Vagina (tissue), 2 donors: ENCODE data around the gene MEIS1.

ENCODE experiments used
- CTCF ChIP-seq, 3 experiments: fragments of 450-650 bp in 2 of 3; fragments of 200-600 bp in 1 of 3; sonication (generic) in 1 of 3; IDR thresholded peaks; one replicate each; pipeline ENCODE4 v1.5.1; 2017 to 2019; ENCODE audit warnings: antibody characterized with exemption in 3 of 3, mild to moderate bottlenecking in 2 of 3, moderate library complexity in 2 of 3
- POLR2A ChIP-seq, 2 donors: fragments of 450-650 bp; IDR thresholded peaks; one replicate each; pipeline ENCODE4 v1.6.1; 2017; ENCODE audit warnings: antibody characterized with exemption in 2 of 2, mild to moderate bottlenecking in 2 of 2, moderate library complexity in 2 of 2

DNA sequence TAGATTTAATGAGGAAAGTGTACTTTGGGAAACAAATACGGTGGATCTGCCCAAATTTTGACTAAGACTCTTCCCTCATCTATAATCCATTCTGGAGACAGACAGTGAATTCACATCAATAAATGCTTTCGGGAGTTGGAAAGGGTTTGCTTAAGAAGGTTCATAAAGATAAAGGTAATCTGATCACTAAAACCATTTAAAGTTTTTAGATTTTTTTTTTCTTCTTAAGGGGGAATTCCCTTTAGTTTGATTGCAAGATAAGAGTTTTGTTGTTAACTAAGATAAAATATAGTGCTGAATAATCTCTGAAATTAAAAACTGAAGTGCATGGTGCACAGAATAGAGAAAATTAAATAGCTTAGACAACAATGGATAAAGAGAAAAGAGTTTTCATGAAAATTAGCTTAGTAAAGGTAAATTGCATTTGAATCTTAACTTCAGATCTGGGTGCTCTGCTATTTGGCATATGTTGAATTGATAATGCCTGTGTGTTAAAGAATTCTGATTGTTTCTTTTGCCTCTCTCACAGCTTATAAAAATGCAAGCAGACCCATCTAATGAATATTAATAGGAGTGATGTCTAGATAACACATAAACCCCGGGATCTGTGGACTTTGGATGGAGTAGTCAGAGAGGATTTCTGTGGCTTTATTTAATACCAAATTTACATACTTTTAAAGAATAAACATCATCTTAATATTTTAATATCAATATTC is 100.8 kb downstream of the MEIS1 start:
- TF ChIP-seq CTCF (IDR thresholded peaks at IDR 0.05) (no peak), POLR2A (IDR thresholded peaks at IDR 0.05) (no peak)
